Measurements from ENCODE around the gene ATP10D. TPM values are rescaled to one million over a fixed set of nuclear protein-coding genes. Genes with fewer than 3 reads are reported as not detected.

ATP10D gene
- total RNA-seq, 1 experiment from 2014 or later = 13.8 TPM

DNA sequence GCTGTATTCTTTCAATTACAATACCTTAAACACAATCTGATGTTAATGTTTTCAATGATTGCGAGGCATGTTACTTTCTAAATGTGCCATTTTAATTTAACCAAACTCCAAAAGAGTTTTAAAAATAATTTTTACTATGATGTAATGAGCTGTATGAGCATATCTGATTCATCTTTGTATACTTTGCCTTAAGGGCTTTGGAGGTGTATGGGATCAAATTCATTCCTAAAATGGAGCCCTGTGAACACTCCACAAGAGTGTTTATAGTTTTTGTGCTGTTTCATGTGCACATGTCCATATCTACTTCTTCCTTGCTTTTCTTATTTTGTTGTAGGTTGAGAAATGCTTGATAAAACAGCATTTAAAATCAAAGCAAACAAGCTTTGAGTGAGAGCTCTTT, 82.4 kb downstream of the ATP10D start:
- BruUV-seq (replicated peaks) = no TSS peak
- Mint-ChIP-seq H3K27ac (ENCODE audit: unreplicated experiment) (no peak overlapping the region), H3K4me1 (ENCODE audit: low read depth, unreplicated experiment) (peaks cover 10% of the 10 kb centered on the region), H3K4me3 (ENCODE audit: low read depth, unreplicated experiment) (no peak overlapping the region), H3K36me3 (ENCODE audit: insufficient read depth, unreplicated experiment) (no peaks in the 10 kb centered on the region), H3K27me3 (ENCODE audit: unreplicated experiment) (no peaks in the 10 kb centered on the region), H3K9me3 (ENCODE audit: low read depth, unreplicated experiment) (no peaks in the 10 kb centered on the region)
- TF ChIP-seq, protein P1, sequence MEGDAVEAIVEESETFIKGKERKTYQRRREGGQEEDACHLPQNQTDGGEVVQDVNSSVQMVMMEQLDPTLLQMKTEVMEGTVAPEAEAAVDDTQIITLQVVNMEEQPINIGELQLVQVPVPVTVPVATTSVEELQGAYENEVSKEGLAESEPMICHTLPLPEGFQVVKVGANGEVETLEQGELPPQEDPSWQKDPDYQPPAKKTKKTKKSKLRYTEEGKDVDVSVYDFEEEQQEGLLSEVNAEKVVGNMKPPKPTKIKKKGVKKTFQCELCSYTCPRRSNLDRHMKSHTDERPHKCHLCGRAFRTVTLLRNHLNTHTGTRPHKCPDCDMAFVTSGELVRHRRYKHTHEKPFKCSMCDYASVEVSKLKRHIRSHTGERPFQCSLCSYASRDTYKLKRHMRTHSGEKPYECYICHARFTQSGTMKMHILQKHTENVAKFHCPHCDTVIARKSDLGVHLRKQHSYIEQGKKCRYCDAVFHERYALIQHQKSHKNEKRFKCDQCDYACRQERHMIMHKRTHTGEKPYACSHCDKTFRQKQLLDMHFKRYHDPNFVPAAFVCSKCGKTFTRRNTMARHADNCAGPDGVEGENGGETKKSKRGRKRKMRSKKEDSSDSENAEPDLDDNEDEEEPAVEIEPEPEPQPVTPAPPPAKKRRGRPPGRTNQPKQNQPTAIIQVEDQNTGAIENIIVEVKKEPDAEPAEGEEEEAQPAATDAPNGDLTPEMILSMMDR (IDR thresholded peaks at IDR 0.05; ENCODE audit: unreplicated experiment) = no peak
- CTCF ChIA-PET = no interaction called here
- intact Hi-C loops (cut with micrococcal nuclease; ENCODE audit: unreplicated experiment) = loop anchor here (10.0 kb wide), 1 partner anchor 183 kb away; no protein-coding TSS in a partner anchor
- no peak for DNase-seq

DNA sequence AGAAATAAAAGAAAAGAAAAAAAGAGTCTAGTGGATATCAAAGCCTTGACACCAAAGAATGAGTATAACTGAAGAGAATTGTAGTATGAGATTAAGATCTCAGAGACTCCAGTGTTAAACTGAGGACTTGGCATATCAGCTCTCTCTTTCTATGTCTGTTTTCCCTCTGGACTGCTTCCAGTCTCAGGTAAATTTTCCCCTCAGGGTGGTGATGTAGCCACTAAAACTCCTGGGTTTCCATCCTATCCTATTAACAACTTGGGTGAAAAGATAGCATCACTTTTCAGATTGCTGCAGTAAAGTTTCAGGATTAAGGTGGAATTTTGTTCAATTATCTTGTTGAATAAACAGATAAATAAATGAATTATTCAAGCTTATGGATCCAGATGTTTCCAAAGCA, 85.7 kb downstream of the ATP10D start:
- TF ChIP-seq, protein P1 (IDR thresholded peaks at IDR 0.05; ENCODE audit: unreplicated experiment) = no peak
- Mint-ChIP-seq H3K36me3 (ENCODE audit: insufficient read depth, unreplicated experiment) (no peaks in the 10 kb centered on the region), H3K4me1 (ENCODE audit: low read depth, unreplicated experiment) (no peaks in the 10 kb centered on the region), H3K27ac (ENCODE audit: unreplicated experiment) (no peak overlapping the region), H3K4me3 (ENCODE audit: low read depth, unreplicated experiment) (no peak overlapping the region), H3K27me3 (ENCODE audit: unreplicated experiment) (no peaks in the 10 kb centered on the region), H3K9me3 (ENCODE audit: low read depth, unreplicated experiment) (no peaks in the 10 kb centered on the region)
- intact Hi-C loops (cut with micrococcal nuclease; ENCODE audit: unreplicated experiment) = no loop called here
- no peak for DNase-seq
- CTCF ChIA-PET = interaction anchor here (0.5 kb wide), 1 partner anchor 590 kb away, joined by 3 read pairs; no protein-coding TSS in a partner anchor
- no TSS peak for BruUV-seq (replicated peaks)

DNA sequence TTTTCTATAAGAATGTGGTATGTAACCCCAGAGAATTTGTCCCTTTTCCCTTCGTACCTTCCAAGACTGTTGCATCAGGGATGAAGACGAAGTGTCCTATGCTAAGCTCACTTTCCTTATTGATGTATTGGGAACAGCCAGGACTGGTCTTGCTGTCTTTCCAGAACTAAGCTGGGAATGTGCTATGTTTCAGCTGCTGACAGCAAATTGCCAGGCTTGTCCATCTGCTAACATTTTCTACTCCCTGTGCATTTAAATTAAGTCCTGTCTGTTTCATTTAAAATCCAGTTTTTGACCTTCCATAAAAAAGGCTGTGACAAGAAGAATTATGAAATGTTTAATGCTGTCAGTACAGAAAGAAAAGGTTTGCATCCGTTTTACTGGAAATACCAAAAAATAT, 87.9 kb downstream of the ATP10D start:
- CTCF ChIA-PET = no interaction called here
- TF ChIP-seq, protein P1 (IDR thresholded peaks at IDR 0.05; ENCODE audit: unreplicated experiment) = no peak

DNA sequence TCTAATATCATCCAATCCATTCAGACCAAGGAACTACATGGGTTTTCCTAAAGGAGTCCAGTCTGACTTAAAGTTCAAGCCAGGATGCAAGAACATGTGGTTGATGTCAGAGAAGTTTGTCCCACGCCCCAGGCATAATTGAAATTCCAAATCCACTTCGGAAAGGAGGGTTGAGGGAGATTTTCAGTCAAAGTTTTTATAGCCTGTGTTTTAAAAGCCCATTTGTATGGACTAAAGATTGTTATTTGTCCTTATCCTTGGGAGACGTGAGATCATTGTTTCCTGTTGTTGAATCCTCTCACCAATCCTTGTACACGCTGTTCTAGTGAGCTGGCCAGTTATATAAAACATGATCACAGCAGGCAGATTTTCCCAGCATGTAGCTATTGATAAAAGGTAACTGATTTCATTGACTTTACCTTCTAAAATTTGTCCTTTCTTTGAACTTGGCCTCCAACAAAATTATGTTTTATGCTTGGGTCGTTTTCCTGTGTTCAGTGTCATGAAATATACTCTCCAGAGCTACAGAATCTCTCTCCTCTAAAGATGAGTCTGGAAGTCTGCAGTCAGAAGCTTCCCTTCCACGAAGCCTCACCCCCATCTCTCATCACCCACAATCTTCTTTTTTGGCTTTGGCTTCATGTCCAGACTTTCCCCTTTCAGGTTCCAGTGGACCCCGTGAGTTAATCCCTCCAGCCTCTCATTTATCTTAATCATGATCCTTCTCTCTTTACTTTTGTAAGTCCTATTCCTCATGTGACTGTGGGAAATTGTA, 92.9 kb downstream of the ATP10D start:
- no peak overlapping the region for H3K27ac Mint-ChIP-seq (ENCODE audit: unreplicated experiment)
- H3K4me1 Mint-ChIP-seq (ENCODE audit: low read depth, unreplicated experiment) = no peaks in the 10 kb centered on the region
- no peaks in the 10 kb centered on the region for H3K27me3 Mint-ChIP-seq (ENCODE audit: unreplicated experiment)
- H3K36me3 Mint-ChIP-seq (ENCODE audit: insufficient read depth, unreplicated experiment) = no peaks in the 10 kb centered on the region
- no peak for DNase-seq
- intact Hi-C loops (cut with micrococcal nuclease; ENCODE audit: unreplicated experiment) = no loop called here
- no peaks in the 10 kb centered on the region for H3K9me3 Mint-ChIP-seq (ENCODE audit: low read depth, unreplicated experiment)
- H3K4me3 Mint-ChIP-seq (ENCODE audit: low read depth, unreplicated experiment) = no peak overlapping the region
- CTCF ChIA-PET = no interaction called here
- TF ChIP-seq, protein P1 (IDR thresholded peaks at IDR 0.05; ENCODE audit: unreplicated experiment) = no peak
- BruUV-seq (replicated peaks) = no TSS peak

More for the DNA sequence above, 87.9 kb downstream of the ATP10D start:
- H3K4me3 Mint-ChIP-seq (ENCODE audit: low read depth, unreplicated experiment) = no peak overlapping the region
- no TSS peak for BruUV-seq (replicated peaks)
- H3K36me3 Mint-ChIP-seq (ENCODE audit: insufficient read depth, unreplicated experiment) = no peaks in the 10 kb centered on the region
- no peaks in the 10 kb centered on the region for H3K4me1 Mint-ChIP-seq (ENCODE audit: low read depth, unreplicated experiment)
- intact Hi-C loops (cut with micrococcal nuclease; ENCODE audit: unreplicated experiment) = no loop called here
- DNase-seq = no peak
- no peak overlapping the region for H3K27ac Mint-ChIP-seq (ENCODE audit: unreplicated experiment)
- H3K9me3 Mint-ChIP-seq (ENCODE audit: low read depth, unreplicated experiment) = no peaks in the 10 kb centered on the region
- H3K27me3 Mint-ChIP-seq (ENCODE audit: unreplicated experiment) = no peaks in the 10 kb centered on the region

All from Calu3 (cell line).